Astrocyte (in vitro differentiated cells and primary cell): ENCODE results near the gene PRTG.

Source experiments
- EZH2 ChIP-seq: IDR thresholded peaks from 2 replicates; pipeline ENCODE4 v1.6.1; 2012; ENCODE audit warnings: mild to moderate bottlenecking, low read length, inconsistent platforms; ENCODE audit not compliant: insufficient read depth
- TF ChIP-seq, protein P1 (sequence below): IDR thresholded peaks from 2 replicates; pipeline ENCODE4 v1.5.1; 2011; ENCODE audit warnings: low read depth, mild to moderate bottlenecking, inconsistent platforms, low read length, moderate library complexity; ENCODE audit not compliant: insufficient read depth

DNA sequence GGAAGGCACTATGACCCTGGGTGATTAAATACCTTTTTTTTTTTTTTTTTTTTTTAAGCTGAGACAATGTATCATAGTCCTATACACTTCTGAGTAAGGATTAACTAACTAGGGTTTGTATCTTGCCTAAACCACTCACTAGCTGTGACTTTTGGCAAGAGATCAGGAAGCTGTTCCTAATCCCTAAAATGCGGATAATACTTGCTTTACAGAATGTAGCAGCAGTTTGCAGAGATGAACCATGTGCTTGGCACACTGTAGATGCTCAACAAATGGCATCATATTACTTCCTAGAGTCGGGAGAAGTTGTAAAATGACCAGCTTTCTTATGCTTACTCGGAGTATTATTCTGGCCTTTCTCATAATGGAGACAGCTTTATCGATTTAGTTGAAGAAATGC, 129.2 kb downstream of the PRTG start:
- TF ChIP-seq, protein P1, sequence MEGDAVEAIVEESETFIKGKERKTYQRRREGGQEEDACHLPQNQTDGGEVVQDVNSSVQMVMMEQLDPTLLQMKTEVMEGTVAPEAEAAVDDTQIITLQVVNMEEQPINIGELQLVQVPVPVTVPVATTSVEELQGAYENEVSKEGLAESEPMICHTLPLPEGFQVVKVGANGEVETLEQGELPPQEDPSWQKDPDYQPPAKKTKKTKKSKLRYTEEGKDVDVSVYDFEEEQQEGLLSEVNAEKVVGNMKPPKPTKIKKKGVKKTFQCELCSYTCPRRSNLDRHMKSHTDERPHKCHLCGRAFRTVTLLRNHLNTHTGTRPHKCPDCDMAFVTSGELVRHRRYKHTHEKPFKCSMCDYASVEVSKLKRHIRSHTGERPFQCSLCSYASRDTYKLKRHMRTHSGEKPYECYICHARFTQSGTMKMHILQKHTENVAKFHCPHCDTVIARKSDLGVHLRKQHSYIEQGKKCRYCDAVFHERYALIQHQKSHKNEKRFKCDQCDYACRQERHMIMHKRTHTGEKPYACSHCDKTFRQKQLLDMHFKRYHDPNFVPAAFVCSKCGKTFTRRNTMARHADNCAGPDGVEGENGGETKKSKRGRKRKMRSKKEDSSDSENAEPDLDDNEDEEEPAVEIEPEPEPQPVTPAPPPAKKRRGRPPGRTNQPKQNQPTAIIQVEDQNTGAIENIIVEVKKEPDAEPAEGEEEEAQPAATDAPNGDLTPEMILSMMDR: no peak
- TF ChIP-seq EZH2: no peak
